Measurements from ENCODE around the gene EGLN2.
"Not testable (repeated sequence)": the region's sequence is repeated elsewhere in the genome, so short reads cannot be mapped to it uniquely, and the experiment has no call there.

The EGLN2 gene

DNA sequence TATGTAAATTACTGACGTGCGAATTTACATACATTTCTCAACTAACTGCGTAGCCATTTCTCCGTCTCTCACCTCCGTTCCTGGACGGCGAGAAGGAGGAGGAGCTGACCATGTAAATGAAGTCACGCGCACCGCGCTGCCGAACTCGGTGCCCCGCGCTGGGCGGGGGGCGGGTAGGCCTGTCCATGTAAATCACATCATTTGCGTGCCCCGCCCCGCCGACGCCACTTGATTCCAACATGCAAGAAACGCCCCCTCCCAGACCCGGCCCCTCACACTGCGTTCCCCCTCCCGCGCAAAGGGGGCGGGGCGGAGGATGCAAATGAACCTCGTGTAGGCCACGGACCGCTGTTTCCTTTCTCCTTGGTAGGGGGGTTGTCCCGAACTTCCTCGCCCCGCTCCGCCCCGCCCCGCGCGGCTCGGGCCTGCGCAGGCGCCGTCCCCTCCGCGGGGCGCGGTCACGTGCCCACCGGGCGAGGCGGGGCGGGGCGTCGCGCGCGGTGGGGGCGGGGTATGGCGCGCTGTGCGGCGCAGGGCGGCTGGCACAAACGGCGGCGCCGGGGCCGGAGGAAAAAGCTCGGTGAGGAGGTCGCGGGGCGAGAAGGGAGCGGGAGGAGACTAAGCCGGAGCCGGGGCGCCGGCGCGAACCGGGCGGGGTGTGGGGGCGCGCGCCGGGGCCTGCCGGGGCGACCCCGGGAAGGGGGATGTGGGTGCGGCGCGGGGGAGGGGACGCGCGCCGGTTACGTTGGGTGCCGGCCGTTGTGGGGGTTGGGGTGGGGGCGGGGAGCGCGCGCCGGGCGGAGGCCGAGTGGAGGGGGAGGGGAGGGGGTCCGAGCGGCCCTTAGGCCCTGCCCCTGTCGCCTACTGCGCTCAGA, at the start of gene EGLN2:
TSS of gene EGLN2 (plus strand) at position 509 of the 875 bp plus-strand sequence. CDS start 1,382 bp downstream, outside the sequence.
- DNase-seq: peak; percentile 97

DNA sequence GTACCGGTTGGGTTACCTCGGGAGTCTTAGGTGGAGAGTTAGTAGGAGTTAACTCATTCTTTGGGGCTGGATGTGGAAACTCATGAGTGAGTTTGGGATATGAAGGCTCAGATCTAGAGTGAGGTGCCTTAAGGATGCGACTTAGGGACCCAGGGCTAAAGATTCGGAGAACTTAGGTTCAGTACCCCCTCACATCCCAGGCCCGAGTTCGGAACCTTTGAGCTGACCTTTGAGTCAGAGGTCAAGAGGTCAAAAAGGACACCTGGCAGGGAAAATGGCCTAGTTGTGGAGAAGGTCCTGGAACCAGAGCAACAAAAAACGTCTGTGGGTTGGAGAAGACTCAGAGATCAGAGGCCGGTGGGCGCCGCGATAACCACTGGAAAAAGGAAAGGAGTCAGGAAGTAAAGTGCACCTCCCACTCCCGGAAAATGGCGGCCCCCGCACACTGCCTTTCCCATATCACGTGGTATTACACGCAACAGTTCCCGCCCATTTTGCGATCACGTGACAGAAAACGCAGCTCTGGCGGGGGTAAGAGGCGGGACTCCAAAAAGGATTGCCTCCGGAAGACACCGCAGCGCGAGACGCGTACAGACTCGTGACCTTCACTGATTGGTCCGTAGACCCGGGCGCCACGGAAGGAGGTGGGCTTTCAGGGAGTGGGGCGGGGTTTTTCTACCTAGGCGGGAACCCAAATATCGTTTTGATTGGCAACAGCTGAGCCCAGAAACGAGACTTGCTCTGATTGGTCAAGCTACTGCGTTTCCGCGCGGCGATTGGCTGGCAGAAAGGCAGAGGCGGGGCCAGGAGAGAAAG, 48.7 kb upstream of the EGLN2 start, which contains the start of gene ACTMAP:
TSS of gene ACTMAP (minus strand) at position 420 of the 816 bp plus-strand sequence. CDS start 674 bp downstream, outside the sequence.
- DNase-seq: peak; percentile 99

DNA sequence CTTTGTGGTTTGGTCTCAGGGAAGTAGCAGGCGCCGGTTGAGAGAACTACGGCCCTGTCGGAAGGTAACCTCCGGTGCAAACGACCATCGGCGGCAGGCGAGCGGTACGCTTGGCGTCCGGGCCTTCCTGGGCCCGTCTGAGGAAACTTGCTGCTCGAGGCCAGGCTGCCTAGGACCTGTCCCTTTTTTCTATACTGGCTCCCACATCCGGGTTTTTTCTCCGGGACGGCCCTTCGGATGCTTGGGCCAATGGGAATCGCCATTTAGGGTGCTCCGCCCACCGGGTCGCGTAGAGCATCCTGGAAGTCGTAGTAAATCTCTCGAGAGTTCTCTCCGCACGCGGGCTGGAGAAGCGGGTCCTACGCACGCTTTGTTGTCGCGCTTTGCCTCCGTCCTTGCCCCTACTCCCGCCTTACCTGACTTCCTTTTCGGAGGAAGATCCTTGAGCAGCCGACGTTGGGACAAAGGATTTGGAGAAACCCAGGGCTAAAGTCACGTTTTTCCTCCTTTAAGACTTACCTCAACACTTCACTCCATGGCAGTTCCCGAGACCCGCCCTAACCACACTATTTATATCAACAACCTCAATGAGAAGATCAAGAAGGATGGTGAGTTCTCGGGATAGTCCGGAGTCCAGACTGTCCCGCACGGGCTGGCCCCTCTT, 48.0 kb upstream of the EGLN2 start, which contains the start of gene SNRPA:
TSS of gene SNRPA (plus strand) at position 330 of the 664 bp plus-strand sequence. CDS start at position 536, 206 bp downstream.
- peak; percentile 88 for DNase-seq

DNA sequence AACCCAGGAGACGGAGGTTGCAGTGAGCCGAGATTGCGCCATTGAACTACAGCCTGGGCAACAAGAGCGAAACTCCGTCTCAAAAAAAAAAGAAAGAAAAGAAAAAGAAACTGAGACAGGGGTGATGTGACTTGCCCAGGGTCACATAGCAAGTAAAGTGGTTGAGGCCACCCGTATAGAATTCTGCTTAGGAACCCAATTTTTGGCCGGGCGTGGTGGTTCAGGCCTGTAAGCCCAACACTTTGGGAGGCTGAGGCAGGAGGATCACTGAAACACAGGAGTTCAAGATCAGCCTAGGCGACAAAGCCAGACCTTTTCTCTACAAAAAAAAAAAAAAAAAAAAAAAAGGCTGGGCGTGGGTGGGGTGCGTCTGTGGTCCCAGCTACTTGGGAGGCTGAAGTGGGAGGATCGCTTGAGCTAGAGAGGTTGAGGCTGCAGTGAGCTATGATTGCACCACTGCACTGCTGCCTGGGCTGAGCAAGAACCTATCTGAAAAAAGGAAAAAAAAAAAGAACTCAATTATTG, 46.7 kb upstream of the EGLN2 start:
- DNase-seq: no peak

DNA sequence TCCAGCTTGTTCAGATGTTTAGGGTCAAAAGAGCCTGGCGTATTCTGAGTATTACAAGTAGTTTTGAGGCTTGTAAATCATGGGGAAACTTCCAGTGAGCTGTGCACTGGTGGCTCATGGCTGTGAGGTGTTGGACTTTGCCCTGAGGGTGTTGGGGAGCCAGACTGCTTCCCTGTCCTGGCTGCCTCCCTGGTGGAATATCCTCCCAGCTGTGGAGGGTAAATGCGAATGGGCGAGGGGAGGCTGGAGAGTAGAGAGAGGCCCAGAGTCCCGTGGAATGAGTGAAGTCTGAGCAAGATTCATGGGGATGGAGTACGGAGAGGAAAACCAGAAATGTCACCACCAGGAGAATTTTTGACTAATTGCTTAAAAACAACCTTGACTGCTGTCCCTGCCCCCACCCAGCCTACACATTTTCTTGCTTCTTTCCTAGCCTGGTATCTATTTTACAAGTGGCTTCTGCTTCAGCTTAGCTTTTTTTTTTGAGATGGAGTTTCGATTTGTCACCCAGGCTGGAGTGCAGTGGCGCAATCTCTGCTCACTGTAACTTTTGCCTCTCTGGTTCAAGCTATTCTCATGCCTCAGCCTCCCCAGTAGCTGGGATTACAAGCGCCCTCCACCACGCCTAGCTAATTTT, 44.3 kb upstream of the EGLN2 start:
- DNase-seq: no peak

DNA sequence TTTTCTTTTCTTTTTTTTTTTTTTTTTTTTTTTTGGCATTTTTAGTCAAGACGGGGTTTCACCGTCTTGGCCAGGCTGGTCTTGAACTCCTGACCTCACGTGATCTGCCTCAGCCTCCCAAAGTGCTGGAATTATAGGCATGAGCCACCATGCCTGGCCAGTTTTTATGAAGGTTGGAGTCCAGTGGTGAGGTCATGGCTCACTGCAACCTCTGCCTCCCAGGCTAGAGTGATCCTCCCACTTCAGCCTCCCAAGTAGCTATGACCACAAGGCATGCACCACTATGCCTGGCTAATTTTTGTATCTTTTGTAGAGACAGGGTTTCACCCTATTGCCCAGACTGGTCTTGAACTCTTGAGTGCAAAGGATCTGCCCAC, 43.8 kb upstream of the EGLN2 start:
- DNase-seq: no peak

DNA sequence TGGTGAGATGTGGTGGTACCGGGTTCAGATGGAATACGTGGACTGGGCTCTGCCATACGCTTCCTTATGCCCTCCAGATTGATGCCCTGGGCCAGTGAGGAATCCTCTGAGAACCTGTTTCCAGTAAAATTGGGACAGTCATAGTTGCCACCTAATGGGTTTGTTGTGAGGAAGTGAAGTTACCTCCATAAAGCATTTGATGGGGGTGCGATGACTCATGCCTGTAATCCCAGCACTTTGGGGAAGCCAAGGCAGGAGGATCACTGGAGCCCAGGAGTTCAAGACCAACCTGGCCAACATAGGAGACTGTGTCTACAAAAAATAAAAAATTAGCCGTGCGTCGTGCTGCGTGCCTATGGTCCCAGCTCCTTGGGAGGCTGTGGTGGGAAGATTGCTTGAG, 43.2 kb upstream of the EGLN2 start:
- DNase-seq: no peak

DNA sequence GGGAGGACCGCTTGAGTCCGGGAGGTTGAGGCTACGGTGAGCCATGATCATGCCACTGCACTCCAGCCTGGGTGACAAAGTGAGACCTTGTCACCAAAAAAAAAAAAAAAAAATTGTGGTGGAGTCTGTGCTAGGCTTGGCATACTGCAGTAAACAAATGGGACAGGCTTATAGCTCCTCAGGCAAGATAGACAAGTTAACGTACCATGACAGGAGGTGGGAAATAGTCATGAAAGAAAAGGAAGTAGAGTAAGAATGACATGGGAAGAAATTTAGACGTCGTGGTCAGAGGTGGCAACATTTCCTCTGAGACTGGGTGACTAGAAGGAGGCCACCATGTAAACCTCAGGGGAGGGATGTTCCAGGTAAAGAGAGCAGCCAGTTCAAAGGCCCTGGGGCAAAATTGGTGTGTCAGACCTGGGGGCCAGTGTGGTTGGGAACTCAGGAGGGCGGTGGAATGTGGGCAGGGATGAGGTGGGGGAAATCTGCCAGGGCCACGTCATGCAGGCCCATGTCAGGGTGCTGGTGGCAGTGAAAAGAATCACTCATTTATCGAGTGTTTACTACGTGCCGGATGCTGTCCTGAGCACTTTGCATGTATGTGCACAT, 42.4 kb upstream of the EGLN2 start:
- DNase-seq: no peak

DNA sequence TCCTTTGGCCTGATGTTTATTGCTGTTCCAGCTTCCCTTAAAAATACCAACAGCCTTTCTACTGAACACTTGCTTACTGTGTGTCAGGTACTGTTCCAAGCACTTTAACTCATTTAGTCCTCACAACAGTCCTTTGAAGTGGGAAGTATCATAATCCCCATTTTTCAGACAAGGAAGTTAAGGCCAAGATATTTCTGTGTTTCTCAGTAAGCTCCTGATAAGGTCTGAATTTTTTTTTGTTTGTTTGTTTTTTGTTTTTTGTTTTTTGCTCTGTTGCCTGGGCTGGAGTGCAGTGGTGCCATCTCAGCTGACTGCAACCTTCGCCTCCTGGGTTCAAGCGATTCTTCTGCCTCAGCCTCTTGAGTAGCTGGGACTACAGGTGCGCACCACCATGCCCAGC, 40.5 kb upstream of the EGLN2 start:
- DNase-seq: no peak

DNA sequence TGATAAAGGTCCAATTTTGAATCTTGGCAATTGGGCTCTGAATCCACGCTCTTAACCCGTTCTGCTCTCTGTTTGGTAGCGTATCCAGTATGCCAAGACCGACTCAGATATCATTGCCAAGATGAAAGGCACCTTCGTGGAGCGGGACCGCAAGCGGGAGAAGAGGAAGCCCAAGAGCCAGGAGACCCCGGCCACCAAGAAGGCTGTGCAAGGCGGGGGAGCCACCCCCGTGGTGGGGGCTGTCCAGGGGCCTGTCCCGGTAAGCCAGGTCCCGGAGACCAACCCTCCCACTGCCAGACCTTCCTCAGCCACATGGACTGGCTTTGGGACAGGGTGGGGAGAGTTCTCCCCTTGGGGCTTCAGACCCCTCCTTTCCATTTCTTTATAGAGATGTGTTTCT, 39.6 kb upstream of the EGLN2 start:
- no peak for DNase-seq

DNA sequence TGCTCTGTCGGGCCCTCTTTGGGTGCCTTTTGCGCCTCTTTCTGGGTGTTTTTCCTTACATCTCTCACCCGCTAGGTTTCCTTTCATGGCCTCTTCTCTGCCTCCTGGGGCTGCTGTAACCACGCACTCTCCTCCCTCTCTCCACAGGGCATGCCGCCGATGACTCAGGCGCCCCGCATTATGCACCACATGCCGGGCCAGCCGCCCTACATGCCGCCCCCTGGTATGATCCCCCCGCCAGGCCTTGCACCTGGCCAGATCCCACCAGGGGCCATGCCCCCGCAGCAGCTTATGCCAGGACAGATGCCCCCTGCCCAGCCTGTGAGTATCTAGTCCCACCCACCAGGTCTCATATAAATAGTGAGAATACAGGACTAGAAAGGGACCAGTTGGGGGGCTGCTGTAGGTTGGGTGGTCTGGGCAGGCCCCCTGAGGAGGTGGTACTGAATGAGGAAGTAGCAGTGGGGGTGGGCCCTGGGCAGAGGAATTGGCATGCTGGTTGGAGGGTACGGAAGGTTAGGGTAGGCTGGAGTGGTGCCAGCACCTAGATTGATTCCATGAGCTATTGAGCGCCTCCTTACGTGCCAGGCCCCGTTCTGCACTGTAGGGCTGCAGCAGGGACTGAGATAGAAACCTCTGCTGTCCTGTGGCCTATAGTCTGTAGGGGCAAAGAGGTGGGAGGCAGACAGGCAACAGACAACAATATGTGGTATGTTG, 36.1 kb upstream of the EGLN2 start:
- no peak for DNase-seq

DNA sequence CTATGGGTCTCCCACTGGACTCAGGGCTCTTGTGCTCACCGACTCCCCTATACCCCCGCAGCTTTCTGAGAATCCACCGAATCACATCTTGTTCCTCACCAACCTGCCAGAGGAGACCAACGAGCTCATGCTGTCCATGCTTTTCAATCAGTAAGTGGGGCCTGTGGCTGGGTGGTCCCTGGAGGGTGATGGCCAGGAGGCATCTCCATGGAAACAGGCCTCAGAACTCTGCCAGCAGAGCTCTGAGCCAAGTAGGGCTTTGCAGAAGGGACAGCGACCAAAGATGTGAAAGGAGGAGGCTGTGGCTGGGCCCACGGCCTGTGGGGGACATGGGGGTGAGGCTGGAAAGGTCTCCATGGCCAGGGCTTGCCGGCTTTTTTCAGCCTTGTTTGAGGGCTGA, 35.5 kb upstream of the EGLN2 start:
- no peak for DNase-seq

DNA sequence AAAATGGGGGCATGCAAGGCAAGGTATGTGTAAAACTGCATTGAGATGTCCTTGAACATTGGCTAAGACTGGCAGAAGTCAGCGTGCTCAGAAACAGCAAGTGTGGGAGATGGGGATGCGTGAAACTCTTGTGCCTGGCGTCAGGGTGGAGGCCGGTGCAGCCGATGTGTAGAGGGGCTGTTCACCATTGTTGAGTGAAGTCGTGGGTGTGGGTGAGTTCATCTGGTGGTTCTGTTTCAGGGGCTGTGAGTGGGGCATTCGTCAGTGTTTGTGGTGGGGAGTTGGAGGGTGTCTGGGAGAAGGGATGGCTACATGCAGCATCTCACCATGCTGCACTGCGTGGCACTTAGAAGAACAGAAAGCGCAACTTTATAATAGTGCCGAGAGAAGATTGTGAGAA, 35.0 kb upstream of the EGLN2 start:
- DNase-seq: no peak

DNA sequence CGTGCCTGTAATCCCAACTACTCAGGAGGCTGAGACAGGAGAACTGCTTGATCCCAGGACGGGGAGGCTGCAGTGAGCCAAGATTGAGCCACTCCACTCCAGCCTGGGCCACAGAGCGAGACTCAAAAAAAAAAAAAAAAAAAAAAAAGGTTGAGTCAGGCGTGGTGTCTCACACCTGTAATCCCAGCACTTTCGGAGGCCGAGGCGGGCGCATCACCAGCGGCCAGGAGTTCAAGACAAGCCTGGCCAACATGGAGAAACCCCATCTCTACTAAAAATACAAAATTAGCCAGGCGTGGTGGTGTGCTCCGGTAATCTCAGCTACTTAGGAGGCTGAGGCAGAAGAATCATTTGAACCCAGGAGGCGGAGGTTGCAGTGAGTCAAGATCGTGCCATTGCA, 32.6 kb upstream of the EGLN2 start:
- DNase-seq: not testable (repeated sequence)

DNA sequence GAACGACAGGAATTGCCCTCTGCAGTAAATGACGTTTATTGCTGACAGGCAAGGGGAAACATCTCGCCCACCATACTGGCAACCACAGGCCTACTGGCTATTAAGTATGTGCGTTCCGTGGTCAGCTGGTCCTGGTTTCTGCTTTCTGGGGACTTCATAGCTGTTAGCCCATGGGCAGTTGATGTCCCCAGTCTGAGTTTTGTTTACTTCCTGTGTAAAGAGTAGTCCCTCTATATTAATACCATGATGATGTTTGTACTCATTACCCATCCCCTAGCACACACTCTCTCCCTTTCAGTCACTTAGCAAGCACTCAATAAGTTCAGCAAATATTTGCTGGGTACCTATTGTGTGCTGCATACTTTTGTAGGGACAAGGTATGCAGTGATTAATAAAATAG, 30.1 kb upstream of the EGLN2 start:
- DNase-seq: no peak

DNA sequence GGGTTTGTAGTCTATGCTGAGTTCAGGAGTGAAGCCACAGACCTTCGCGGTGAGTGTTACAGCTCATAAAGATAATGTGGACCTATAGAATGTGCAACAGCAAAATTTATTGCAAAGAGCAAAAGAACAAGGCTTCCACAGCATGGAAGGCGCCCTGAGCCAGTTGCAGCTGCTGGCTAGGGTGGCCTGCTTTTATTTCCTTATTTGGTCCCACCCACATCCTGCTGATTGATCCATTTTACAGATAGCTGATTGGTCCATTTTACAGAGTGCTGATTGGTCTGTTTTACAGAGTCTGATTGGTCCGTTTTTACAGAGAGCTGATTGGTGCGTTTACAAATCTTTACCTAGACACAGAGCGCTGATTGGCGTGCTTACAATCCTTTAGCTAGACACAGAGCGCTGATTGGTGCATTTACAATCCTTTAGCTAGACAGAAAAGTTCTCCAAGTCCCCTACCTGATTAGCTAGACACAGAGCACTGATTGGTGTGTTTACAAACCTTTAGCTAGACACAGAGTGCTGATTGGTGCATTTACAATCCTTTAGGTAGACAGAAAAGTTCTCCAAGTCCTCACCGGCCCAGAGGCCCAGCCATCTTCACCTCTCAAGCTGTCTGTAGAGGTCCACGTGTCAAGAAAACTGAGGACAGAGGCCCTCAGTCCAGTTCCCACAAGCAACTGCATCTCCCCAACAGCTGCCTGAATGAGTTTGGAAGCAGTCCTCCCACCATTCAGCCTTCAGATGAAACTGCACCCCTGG, 27.7 kb upstream of the EGLN2 start:
- DNase-seq: not testable (repeated sequence)

DNA sequence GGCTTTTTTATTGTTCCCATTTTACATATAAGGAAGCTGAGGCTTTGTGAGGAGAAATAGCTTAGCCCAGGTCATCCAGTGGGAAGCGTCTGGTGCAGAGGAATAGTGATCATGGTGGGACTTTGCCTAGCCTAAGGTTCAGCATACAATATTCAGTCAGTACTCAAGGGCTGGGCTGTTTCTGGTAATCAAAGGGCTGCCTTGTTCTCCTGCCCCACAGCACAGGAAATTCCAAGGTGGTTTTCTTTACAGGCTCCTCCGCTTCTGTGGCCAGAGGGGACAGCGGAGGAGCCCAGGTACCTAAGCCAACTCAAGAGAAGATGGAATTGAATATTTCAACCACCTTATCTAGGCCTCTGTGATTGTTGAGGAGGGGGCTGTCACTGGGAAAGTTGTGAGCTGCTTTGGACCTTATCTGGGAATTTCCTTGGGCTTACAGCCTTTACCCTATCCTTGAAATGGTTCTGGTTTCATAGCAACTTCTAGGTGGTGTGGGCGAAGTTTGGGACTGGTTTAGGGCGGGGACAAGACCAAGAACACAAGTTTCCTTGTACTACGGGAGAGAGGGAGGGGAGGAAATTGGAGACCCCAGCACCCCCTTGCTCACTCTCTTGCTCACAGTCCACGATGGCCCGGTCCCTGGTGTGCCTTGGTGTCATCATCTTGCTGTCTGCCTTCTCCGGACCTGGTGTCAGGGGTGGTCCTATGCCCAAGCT, 23.9 kb upstream of the EGLN2 start, which contains the start of gene MIA:
TSS of gene MIA (plus strand) at position 606 of the 716 bp plus-strand sequence. CDS start at position 628, 22 bp downstream.
- DNase-seq: no peak

DNA sequence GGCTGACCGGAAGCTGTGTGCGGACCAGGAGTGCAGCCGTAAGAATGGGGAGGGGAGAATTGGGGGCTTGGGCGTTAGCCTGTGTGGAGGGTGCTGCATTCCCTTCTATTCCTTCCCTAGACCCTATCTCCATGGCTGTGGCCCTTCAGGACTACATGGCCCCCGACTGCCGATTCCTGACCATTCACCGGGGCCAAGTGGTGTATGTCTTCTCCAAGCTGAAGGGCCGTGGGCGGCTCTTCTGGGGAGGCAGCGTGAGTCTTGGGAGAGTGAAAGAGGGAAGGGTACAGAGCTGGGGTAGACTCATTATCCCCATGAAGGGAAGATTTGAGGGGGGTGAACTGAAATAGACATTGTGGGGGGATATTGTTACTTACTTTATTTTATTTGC, 23.4 kb upstream of the EGLN2 start:
- no peak for DNase-seq

DNA sequence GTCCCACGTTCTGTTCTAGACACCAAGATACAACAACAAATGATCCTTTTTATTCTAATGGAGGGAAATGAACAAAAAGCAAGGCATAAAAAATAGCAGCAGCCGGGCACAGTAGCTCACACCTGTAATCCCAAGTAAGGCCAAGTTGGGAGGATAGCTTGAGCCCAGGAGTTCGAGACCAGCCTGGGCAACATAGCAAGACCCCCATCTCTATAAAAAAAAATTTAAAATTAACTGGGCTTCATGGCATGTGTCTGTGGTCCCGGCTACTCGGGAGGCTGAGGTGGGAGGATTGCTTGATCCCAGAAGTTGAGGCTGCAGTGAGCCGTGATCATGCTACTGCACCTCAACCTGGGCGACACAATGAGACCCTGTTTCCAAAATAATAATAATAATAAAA, 22.6 kb upstream of the EGLN2 start:
- DNase-seq: no peak
